SH-SY5Y (cell line): ENCODE measurements around the gene PKNOX2.

Experiments used
- GATA2 ChIP-seq: IDR thresholded peaks from 2 replicates; pipeline ENCODE4 v1.6.1; 2011; ENCODE audit warnings: mild to moderate bottlenecking, low read depth, low read length
- GATA3 ChIP-seq: IDR thresholded peaks from 2 replicates; pipeline ENCODE4 v1.6.1; 2011; ENCODE audit warnings: low read depth, mild to moderate bottlenecking, low read length, moderate library complexity

DNA sequence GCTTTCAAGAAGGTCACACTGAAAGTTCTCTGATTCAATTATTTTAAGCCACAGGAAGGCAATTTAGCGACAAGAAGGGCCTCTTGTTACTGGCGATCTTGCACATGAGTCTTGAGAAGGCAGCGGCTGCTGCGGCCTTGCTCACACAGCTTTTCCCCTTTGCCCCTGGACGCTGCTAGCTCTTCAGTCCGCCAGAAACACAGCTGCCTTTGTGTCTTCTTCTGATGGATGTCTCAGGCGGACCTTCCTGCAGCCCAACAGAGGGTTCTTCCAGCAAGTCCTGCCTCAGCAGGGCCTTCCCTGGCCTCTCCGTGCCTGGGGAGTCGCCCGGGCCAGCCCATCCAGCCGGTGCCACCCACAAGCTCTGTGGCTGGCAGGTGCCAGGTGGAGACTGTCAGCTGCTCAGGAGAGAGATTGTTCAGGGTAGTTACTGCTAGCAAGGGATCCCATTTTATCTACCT lies 59.4 kb downstream of the PKNOX2 start:
- TF ChIP-seq GATA2, result no peak
- TF ChIP-seq GATA3, result no peak
